ENCODE results near the gene MYOZ2.

MYOZ2 gene

GRCh38 chr4:119135721-119136121, at the start of gene MYOZ2:
Gene MYOZ2 (plus strand): TSS chr4:119135832. CDS start chr4:119136526, 694 bp downstream.
- no peak for DNase-seq

GRCh38 chr4:119087121-119087520, 48.5 kb upstream of the MYOZ2 start:
- no peak for DNase-seq

- DNase-seq = no peak
These were observed 48.0 kb upstream of the MYOZ2 start for GRCh38 chr4:119087656-119088055.

DNA sequence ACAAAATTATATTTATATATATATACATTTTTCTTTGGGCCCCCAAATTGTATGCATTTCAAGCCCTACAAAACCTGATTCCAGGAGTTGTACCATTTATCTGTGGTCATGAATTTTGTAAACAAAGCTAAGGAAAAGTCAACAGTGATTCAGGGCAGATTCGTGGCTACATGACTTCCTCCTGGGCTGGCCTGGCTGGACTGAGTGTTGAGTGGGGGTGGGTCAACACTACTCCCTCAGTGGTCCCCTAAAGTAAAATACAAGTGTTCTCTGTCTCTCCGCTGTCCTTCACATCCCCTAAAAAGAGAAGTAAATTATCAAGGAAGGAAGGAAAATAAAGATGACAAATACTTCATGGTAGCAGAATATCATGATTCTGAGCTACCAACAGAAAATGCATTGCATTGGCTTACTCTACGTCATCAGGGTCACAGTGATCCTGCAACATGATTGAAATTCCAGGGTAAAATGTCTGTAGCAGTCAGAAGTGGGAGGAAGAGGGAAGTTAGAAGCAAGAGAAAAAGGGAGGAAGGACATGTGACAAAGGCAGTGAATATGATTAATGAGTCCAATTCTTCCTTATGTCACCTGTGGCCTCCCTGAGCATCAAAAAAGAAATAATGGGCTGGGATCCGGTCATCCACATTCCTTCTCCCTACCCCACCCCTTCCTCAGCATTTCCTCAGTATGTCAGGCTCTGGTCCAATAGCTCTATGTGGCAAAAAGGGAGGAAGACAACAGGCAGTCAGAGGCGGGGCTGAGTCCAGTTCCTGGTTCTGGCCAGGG, 42.4 kb upstream of the MYOZ2 start:
- DNase-seq = no peak

GRCh38 chr4:119097282-119097900, 38.2 kb upstream of the MYOZ2 start:
- DNase-seq = no peak

- no peak for DNase-seq
These were observed 37.3 kb upstream of the MYOZ2 start for GRCh38 chr4:119098306-119098705.

GRCh38 chr4:119099227-119099810, 36.3 kb upstream of the MYOZ2 start:
- no peak for DNase-seq

- DNase-seq = no peak
These were observed 35.0 kb upstream of the MYOZ2 start for GRCh38 chr4:119100655-119101054.

DNA sequence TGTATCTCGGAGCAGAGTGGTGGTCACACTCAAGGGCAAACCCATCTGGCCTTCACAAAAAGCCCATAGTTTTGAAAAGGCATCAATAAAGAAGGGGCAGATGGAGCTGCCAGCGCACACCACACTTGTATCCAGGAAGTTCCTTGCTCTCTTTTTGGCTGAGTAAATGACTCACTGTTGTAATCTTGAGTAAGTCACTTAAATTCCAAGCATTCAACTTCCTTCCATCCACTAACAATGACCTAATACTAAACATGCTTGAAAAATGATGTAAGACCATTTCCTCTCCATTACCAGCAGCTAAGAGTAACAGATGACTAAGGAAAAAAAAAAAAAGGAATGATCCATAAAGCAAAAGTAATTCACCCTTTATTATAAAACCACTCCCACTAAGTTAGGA, 32.4 kb upstream of the MYOZ2 start:
- no peak for DNase-seq

- no peak for DNase-seq
These were observed 30.9 kb upstream of the MYOZ2 start for GRCh38 chr4:119104644-119105273.

DNA sequence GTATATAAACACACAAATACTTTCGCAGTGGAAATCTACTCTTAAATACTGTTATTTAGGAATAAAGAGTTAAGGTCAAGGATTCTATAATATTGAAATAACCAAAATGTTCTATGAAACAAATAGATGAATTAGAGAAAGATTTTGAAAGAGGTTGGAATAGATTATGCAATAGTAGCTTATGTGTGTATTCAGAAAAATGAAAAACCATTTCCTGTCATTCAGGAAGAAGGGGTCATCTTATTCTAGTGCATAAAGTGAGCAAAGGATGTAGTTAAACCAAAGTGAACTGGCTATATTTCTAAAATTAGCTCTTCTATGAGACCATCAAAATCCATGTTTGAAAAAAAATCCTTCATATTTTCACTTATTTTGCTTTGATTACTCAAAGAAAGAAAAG, 30.0 kb upstream of the MYOZ2 start:
- DNase-seq = no peak

DNA sequence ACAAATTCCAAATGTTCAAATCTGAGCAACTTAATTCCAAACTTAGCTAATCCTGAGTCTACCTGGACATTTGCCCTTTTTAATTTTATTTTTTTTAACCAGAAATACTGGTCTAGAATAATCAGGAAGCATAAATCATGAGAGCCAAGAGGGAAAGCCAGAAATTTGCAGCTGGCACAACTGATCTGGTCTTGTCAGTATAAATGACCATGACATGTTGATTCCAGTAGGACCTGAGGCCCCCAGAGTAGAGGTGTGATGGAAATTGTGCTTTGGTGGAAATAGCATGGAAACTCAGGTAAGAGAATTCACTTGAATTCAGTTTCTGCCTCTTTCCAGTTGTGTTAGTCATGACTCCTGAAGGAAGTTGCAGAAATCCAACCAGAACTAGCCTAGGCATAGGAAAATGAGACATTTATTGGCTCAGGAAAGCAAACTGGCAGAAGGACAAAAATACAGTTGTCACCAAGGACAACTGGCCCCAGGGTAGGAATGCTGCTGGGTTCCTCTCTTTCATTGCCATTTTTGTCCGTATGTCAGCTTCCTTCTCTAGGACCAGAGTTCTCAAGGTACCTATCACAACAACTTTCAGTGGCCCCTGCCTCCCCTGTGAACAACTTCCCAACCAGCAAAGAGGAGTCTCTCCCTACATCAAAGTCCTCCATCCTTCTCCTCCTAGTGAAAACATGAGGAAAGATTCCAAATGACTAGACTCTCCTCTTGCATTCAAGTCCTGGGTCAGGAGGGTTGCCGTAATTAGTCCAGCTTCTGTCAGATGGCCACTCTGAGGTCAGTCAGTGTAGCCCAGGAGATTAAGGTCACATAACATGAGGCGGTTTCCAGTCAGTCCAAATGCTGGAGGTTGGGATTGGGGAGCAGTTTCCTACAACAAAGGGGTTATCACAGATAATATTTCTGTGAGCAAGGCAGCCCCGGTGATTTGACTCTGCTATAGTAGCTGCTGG, 29.3 kb upstream of the MYOZ2 start:
- no peak for DNase-seq

DNA sequence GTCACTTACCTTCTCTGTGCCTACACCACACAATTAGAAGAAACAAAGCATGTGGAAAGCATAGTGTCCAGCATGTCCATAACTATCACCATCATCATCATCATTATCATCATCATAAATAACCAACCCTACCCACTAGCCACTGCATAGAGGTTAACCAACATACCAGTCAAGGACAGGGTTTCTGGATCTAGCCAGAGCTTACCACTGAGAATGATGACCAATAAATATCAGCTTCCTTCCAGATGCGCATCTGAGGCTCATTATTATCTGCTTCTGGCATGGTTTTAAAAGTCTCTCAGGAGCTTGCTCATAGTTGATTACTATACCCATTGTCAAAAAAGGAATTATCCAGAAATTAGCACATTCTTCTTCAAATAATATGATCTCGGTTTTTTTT, 25.5 kb upstream of the MYOZ2 start:
- DNase-seq = no peak

GRCh38 chr4:119111296-119111695, 24.3 kb upstream of the MYOZ2 start:
- no peak for DNase-seq

DNA sequence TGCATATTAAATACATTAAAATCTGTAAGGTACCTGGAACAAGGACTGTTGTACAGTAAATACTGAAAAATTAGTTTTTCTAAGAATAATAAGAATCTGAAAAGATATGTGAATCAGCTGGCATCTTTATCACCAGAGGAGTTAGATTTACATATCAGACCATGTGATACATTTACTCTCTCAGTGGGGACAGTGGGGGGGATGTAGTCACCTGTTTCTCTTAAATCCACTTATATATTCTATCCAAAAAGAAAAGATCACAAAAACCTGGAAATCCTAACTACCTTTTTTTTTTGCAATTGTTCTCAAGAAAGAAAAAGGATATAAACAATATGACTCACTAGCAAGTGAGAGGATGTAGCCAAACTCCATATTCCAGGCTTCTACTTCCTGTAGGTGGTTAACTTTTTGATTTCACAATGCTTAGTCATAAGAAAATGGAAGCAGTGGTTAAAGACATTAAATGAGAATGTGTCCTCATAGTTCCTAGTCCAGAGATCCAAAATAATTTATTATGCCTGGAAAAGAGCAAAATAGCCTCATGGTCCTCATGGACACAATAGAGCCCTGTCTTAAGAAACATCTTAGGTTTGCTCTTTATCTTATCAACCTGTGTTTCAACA, 22.5 kb upstream of the MYOZ2 start:
- no peak for DNase-seq

DNA sequence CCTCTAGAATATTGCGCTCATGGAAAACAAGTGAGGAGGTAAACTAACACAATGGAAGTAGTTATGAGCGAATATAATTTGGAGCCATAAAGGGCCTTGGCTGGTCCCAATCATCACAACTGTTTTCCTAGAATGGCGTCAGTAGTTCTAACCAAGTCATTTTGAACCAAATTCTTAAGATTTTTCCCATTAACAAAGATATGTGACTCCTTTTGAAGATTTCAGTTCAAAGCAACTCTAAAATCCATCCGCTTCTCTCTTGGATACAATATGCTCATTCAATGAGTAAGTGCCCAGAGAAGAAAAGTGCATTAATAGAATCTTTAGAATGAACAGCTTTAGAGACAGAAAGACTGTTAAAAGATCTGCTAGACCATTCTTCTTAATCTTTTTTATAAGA, 19.6 kb upstream of the MYOZ2 start:
- no peak for DNase-seq

GRCh38 chr4:119116925-119117900, 18.4 kb upstream of the MYOZ2 start:
- no peak for DNase-seq

- DNase-seq = no peak
These were observed 17.2 kb upstream of the MYOZ2 start for GRCh38 chr4:119118397-119118796.

- no peak for DNase-seq
These were observed 11.3 kb upstream of the MYOZ2 start for GRCh38 chr4:119124352-119124751.

- no peak for DNase-seq
These were observed 9.7 kb upstream of the MYOZ2 start for GRCh38 chr4:119125931-119126330.

GRCh38 chr4:119128148-119128547, 7.5 kb upstream of the MYOZ2 start:
- no peak for DNase-seq

Measured in NCI-H510A treated with DMSO at 0.1 percent for 48 hours (cell line).